ENCODE data around the gene VPS18. TPM values are rescaled to one million over a fixed set of nuclear protein-coding genes. Genes with fewer than 3 reads are reported as not detected.

The VPS18 gene
- total RNA-seq, 3 donors from 2014 or later: 14.1 to 21.1 (median 18.0) TPM

DNA sequence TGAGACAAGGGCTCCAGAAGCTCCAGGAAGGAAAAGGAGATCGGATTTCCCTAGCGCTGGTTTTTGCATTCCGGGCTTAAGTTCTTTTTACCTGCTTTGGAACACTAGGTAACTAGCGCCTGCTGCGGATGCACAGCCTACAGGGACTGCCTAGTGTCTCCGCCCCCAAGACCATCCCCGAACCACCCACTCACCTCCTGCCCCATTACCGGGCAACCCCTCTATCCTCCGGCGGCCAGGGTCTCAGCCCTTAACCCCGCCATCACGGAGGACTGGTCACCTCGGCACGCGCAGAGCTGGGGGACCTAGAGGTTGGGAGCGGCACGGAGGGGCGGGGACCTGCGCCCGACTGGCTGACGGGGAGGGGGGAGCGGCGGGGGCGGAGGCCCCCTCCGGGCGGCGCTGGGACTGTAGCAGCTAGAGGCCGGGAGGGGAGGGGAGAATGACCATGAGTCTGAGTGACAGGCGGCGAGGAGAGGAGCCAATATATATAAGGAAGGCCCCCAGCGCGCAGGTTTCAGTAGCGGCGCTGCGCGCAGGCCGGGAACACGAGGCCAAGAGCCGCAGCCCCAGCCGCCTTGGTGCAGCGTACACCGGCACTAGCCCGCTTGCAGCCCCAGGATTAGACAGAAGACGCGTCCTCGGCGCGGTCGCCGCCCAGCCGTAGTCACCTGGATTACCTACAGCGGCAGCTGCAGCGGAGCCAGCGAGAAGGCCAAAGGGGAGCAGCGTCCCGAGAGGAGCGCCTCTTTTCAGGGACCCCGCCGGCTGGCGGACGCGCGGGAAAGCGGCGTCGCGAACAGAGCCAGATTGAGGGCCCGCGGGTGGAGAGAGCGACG is 34.8 kb downstream of the VPS18 start, which contains the start of gene DLL4:
Gene DLL4, plus strand, starts transcription at position 520 of the 839 bp plus-strand sequence. CDS start 329 bp downstream, outside the sequence.
- DNase-seq: peak; percentile 87 to 91 (median 90)
- peak within 1 kb of the TSS; percentile 48 for H3K4me3 ChIP-seq
- intact Hi-C loops (cut with DNase I, micrococcal nuclease): no loop called here
- H3K36me3 ChIP-seq (ENCODE audit: low read depth): no peaks in the 10 kb centered on the region
- H3K9me3 ChIP-seq: no peaks in the 10 kb centered on the region
- H3K4me1 ChIP-seq (ENCODE audit: low read depth): peaks cover 63% of the 10 kb centered on the region
- ATAC-seq: peak; percentile 55
- TF ChIP-seq, protein P1, sequence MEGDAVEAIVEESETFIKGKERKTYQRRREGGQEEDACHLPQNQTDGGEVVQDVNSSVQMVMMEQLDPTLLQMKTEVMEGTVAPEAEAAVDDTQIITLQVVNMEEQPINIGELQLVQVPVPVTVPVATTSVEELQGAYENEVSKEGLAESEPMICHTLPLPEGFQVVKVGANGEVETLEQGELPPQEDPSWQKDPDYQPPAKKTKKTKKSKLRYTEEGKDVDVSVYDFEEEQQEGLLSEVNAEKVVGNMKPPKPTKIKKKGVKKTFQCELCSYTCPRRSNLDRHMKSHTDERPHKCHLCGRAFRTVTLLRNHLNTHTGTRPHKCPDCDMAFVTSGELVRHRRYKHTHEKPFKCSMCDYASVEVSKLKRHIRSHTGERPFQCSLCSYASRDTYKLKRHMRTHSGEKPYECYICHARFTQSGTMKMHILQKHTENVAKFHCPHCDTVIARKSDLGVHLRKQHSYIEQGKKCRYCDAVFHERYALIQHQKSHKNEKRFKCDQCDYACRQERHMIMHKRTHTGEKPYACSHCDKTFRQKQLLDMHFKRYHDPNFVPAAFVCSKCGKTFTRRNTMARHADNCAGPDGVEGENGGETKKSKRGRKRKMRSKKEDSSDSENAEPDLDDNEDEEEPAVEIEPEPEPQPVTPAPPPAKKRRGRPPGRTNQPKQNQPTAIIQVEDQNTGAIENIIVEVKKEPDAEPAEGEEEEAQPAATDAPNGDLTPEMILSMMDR (IDR thresholded peaks at IDR 0.05): no peak

DNA sequence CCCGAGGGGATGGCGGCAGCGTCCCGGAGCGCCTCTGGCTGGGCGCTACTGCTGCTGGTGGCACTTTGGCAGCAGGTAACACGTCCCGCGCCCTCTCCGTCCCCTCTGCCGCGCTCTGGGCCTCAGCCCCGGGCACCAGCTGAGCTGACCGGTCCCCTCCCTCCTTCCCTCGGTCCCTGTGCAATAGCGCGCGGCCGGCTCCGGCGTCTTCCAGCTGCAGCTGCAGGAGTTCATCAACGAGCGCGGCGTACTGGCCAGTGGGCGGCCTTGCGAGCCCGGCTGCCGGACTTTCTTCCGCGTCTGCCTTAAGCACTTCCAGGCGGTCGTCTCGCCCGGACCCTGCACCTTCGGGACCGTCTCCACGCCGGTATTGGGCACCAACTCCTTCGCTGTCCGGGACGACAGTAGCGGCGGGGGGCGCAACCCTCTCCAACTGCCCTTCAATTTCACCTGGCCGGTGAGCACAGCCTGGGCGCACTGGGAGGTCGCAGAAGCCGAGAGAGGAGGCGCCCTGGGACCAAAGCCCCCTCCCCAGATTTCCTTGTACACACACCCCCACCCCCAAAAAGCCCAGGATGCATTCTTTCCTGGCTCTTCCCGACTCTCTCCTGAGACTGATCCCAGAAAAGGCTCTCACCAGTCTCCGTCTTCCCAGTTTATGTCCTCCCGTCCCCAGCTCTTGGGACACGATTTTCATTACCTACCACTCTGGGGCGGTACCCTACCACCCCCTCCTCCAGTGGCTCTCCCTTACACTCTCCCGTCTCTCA is 35.6 kb downstream of the VPS18 start:
- ATAC-seq: peak; percentile 5

DNA sequence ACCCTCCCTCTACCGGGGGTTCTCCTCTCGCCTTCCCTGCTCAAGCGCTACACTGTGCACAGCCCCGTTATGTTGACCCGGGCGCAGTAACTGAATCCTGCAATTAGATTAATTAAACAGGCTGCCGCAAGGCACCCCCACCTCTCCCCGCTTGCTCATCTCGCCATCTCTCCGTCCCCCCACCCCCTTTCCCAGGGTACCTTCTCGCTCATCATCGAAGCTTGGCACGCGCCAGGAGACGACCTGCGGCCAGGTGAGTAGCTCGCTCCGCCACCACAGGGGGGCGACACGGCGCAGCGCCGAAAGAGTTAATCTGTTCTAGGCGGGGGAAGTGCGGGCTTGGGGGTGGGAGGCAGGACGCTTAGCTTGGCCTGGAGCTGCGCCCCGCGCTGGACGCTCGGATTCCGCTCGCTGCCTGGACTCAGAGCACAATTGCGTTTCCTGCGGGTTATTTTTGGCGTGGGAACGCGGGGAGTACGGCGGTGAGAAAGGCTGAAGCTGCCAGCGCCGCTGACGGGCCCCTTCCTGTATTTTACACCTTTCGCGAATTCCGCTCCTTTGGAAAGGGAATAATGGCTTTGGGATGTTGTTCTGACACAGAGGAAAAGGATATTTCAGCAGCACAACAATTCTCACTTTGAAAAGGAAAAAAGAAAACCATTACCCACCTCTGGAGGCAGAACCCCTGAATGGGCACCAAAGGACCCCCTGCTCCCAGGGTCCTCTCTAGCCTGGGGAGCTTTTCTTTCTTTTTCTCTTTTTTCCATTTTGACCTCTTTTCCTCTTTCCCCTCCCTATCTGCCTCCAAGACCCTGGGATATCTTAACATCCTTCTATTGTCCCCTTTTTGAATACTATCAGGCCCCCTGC is 36.4 kb downstream of the VPS18 start:
- ATAC-seq (peak; percentile 15), DNase-seq (peak; percentile 75 to 85 (median 79))
- intact Hi-C loops (cut with DNase I, micrococcal nuclease): no loop called here
- TF ChIP-seq, protein P1 (IDR thresholded peaks at IDR 0.05): peak; percentile 41
- Histone ChIP-seq H3K4me3 (peak overlapping the region; percentile 48), H3K36me3 (ENCODE audit: low read depth) (no peaks in the 10 kb centered on the region), H3K4me1 (ENCODE audit: low read depth) (peaks cover 60% of the 10 kb centered on the region), H3K9me3 (no peaks in the 10 kb centered on the region)

More for the DNA sequence above, 35.6 kb downstream of the VPS18 start:
- Histone ChIP-seq H3K4me1 (ENCODE audit: low read depth) (peaks cover 64% of the 10 kb centered on the region), H3K9me3 (no peaks in the 10 kb centered on the region), H3K36me3 (ENCODE audit: low read depth) (no peaks in the 10 kb centered on the region), H3K4me3 (peak overlapping the region; percentile 48)
- DNase-seq: peak in 2 of 3 donors; percentile 63 to 75
- TF ChIP-seq, protein P1 (IDR thresholded peaks at IDR 0.05): no peak
- intact Hi-C loops (cut with DNase I, micrococcal nuclease): no loop called here

- TF ChIP-seq, protein P1 (IDR thresholded peaks at IDR 0.05): no peak
- intact Hi-C loops (cut with DNase I, micrococcal nuclease): no loop called here
- Histone ChIP-seq H3K36me3 (ENCODE audit: low read depth) (no peaks in the 10 kb centered on the region), H3K4me3 (no peak overlapping the region), H3K4me1 (ENCODE audit: low read depth) (peaks cover 52% of the 10 kb centered on the region), H3K9me3 (no peaks in the 10 kb centered on the region)
- DNase-seq (peak in 2 of 3 donors; percentile 43 to 44), ATAC-seq (no peak)
These were observed 37.3 kb downstream of the VPS18 start for GRCh38 chr15:40931300-40932142.
